Astrocyte of the spinal cord (primary cell): Measurements from ENCODE around the gene ATP6V0C.
A peak's percentile ranks its signal among the peaks of the same experiment; 100 is the strongest.

Source experiments
- DNase-seq: peaks from one replicate; pipeline ENCODE4 v3.0.0; 2011; ENCODE audit warnings: low read depth, low spot score
- H3K4me3 ChIP-seq: 2 replicates; pipeline ENCODE4 v1.5.1; 2011; ENCODE audit warnings: low read depth, mild to moderate bottlenecking, low read length, moderate library complexity
- in situ Hi-C: cut with HindIII; loops from 2 replicates; pipeline ENCODE4 v1.10.0; 2017; ENCODE audit warnings: low sequenced_read_pairs
- TF ChIP-seq, protein P1 (sequence below): IDR thresholded peaks from 2 replicates; pipeline ENCODE4 v1.5.1; 2012; ENCODE audit warnings: low read depth, mild to moderate bottlenecking, low read length, inconsistent platforms

ATP6V0C gene

DNA sequence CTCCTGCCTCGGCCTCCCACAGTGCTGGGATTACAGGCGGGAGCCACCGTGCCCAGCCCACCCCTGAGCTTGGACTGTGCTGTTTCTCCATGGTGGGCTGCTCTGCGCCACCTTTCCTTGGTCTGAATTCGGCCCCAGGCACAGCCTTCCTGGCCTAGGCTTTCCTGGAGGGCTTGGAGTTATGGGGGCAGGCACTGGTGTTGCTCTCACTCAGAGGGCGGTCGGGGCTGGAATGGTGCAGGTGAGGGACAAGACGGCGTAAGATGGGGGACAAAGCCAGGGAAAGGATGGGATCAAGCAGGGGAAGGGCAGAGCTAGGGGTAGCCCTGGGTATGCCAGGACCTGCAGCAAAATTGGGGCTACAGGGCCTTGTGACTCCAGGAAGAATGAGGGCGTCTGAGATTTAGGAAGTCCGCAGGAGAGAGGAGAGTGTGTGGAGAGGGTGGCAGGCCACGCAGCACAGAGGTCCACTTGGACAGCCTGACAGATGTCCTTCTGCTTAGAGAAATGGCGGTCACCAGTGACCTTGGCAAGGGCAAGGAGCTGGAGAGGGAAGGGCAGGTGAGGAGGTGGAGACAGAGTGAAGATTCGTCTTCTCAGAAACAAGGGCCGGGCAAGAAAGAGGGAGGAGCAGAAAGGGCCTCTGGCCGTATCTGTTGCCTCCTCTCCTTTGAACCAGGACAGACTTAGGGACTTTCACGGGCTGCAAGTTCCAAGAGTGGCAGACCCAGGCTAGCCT, 1.6 kb upstream of the ATP6V0C start:
- H3K4me3 ChIP-seq, result no peak overlapping the region
- TF ChIP-seq, protein P1, sequence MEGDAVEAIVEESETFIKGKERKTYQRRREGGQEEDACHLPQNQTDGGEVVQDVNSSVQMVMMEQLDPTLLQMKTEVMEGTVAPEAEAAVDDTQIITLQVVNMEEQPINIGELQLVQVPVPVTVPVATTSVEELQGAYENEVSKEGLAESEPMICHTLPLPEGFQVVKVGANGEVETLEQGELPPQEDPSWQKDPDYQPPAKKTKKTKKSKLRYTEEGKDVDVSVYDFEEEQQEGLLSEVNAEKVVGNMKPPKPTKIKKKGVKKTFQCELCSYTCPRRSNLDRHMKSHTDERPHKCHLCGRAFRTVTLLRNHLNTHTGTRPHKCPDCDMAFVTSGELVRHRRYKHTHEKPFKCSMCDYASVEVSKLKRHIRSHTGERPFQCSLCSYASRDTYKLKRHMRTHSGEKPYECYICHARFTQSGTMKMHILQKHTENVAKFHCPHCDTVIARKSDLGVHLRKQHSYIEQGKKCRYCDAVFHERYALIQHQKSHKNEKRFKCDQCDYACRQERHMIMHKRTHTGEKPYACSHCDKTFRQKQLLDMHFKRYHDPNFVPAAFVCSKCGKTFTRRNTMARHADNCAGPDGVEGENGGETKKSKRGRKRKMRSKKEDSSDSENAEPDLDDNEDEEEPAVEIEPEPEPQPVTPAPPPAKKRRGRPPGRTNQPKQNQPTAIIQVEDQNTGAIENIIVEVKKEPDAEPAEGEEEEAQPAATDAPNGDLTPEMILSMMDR, result no peak
- in situ Hi-C loops, result no loop called here
- no peak for DNase-seq

DNA sequence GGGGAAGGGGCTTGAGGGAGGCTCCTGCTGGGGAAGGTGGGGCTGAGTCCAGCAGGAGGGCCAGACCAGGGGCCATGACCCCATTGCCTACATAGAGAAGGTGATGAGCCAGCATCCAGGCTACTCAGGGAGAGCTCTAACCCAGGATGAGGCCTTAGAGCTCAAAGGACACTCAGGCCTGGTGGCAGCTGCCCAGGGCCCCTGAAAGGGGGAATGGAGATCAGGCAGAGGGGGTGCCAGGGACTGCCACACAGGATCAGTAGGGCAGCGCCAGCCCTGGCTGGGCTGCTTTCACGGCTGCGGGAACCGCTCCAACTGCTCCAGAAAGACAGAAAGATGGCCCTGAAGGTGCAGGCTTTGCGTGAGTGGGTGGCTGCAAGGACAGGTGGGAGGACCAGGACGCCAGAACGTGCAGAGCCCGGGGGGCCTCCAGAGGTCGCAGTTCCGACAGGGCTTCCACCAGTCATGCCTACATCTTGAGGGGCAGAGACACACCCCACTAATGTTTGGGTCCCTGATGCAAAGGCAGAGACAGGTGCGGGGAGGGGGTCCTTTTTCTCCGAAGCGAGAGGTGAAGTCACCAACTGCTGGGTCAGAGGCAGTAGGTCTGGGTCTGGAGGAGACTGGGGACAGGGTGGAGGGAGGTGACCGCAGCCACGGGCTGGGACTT, 882 bp upstream of the ATP6V0C start:
- in situ Hi-C loops, result no loop called here
- no peak for DNase-seq
- peak overlapping the region; percentile 32 for H3K4me3 ChIP-seq
- TF ChIP-seq, protein P1, result no peak

DNA sequence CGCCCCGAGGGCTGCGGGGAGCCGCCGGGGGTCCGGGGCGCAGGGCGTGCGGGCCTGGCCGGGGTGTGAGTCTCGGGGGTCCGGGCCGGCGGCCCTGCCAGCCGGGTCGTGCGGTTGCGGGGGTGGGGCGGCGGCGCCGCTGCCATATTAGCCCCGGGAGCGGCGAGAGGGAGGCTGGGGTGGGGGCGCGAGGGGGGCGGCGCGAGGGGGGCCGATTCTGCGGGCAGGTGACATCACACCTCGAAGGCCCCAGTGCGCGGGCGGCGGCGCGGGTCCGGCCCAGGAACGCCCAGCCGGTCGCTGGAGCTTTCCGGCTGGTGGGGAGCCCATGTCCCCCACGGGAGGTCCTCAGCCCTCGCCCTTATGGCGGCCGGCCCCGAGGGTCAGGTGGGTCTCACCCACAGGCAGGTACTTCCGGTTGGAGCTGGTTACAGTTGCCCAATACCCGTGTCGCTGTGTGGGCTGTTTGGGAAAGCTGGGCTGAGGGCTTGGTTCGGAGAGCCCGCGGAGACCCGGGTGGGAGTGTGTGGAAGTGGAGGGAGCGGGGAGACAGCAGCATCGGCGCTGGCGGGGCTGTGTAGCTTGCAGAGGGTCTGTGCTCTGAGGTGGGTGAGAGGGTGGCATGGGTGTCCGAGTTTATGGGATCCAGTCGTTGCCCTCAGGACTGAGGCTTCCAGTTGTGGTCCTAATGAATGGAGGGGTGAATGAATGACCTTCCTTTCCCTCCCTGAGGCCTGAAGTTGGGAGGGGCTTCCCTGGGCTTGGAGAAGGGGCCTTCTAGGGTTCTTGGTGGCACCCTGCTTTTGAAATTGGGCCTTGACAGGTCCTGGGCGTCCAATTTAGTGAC, 804 bp downstream of the ATP6V0C start:
- no peak for DNase-seq
- in situ Hi-C loops, result no loop called here

DNA sequence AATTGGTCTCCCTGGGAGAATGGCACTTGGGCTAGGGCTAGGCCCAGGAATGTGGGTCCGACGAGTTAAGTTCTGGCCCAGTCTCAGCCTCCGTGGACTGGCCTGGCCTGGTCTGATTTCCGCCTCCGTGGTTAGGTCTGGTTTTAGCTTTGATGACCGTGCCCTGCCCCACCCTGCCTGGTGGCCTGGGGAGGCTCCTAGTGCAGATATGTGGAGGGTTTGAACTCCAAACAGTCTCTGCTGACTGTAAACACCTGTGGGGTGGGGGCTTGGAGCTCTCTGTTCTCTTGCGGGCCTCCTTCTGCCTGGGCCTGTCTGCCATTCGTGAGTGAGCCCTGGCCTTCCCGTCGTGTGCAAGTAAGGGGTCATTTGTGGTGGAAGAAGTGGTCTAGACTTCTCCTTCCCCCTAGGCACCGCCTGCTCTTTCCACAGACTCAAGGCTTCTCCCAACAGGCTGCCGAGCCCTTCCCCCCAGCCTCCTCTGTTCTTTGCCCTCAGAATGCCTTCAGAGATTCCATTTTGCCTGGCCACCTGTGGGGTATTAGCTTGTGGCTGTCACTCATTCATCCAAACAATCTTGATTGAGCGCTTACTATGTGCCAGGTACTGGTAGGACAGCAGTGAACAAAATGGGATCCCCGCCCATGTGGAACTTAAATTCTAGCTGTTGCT, 1.6 kb downstream of the ATP6V0C start:
- TF ChIP-seq, protein P1, result no peak
- H3K4me3 ChIP-seq, result peak overlapping the region; percentile 90
- DNase-seq, result no peak
- in situ Hi-C loops, result no loop called here

More for the DNA sequence above, 804 bp downstream of the ATP6V0C start:
- peak overlapping the region; percentile 90 for H3K4me3 ChIP-seq
- TF ChIP-seq, protein P1, result no peak

DNA sequence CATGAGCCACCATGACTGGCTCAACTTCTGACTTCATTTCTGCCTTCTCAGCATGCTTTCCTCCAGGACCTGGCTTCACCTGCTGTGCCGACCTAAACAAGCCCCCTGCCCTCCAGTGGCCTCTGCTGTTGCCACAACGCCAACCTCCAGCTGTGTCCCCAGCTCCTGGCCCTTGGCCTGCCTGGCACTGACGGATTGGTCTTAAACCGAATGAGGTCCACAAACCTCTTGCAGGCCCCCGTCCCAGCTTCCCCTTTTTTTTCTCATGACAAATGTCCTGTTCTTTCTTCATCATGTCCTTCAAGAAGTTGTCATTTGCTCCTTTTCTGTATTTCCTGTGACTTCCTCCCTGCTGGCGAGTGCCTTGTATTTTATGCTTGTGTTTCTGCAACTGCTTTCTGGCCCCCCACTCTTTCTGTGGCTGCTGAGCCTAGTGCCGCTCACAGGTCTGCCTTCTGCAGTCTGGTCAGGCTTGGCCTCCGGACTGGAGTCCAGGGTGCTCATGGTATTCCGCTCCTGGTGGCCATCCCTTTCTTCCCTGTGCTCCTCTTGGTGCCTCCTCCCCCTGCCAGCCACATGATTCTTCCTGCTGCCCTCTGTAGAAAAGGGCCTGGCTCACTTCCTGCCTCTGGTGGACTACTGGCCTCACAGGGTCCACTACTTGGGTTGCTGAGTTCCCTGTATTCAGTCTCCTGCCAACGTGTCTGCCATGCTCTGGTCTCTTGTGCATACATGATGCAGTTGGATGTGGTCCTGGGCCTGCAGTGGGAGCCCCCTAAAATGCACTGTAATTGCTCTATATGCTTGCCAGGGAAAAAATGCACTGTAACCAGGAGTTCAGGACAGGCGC, 2.9 kb downstream of the ATP6V0C start:
- TF ChIP-seq, protein P1, result no peak
- in situ Hi-C loops, result no loop called here
- H3K4me3 ChIP-seq, result no peak overlapping the region
- DNase-seq, result no peak
